DOHH2 (cell line): ENCODE measurements around the gene HOXB7.

Experiments used
- H3F3A ChIP-seq: fragments of 200-600 bp; sonication (generic), shearing (Covaris generic); 2 replicates; pipeline ENCODE4 v1.6.0; 2016; ENCODE audit warnings: antibody characterized with exemption, mild to moderate bottlenecking; ENCODE audit not compliant: control insufficient read depth, insufficient read depth
- H3K27ac ChIP-seq: fragments of 200-600 bp; sonication (generic); 2 replicates; pipeline ENCODE4 v1.5.1; 2014; ENCODE audit warnings: low read depth, mild to moderate bottlenecking, low read length, moderate library complexity
- H3K27me3 ChIP-seq: fragments of 200-600 bp; sonication (generic); 2 replicates; pipeline ENCODE4 v1.6.1; 2014; ENCODE audit warnings: mild to moderate bottlenecking, low read length, mixed read lengths; ENCODE audit not compliant: control insufficient read depth
- H3K36me3 ChIP-seq: fragments of 200-600 bp; sonication (generic); 2 replicates; pipeline ENCODE4 v1.6.1; 2014; ENCODE audit warnings: mild to moderate bottlenecking, low read length, moderate library complexity, mixed read lengths; ENCODE audit not compliant: control insufficient read depth
- H3K4me1 ChIP-seq: fragments of 200-600 bp; sonication (generic); 2 replicates; pipeline ENCODE4 v1.6.1; 2014; ENCODE audit warnings: mild to moderate bottlenecking, low read length, mixed read lengths; ENCODE audit not compliant: control insufficient read depth
- H3K4me2 ChIP-seq: fragments of 200-600 bp; sonication (generic); 2 replicates; pipeline ENCODE4 v1.6.0; 2014; ENCODE audit warnings: mild to moderate bottlenecking, low read length, moderate library complexity
- H3K4me3 ChIP-seq: fragments of 200-600 bp; sonication (generic); 2 replicates; pipeline ENCODE4 v1.5.1; 2014; ENCODE audit warnings: mild to moderate bottlenecking, low read length, mixed read lengths
- H3K79me2 ChIP-seq: fragments of 200-600 bp; sonication (generic); 2 replicates; pipeline ENCODE4 v1.6.1; 2014; ENCODE audit warnings: mild to moderate bottlenecking, low read length, mixed read lengths; ENCODE audit not compliant: control insufficient read depth
- H3K9me2 ChIP-seq: fragments of 200-600 bp; sonication (generic); replicated peaks from 2 replicates; pipeline ENCODE4 v1.6.1; 2014; ENCODE audit warnings: mild to moderate bottlenecking, low read length, mixed read lengths; ENCODE audit not compliant: control insufficient read depth
- H3K9me3 ChIP-seq: fragments of 200-600 bp; sonication (generic); 2 replicates; pipeline ENCODE4 v1.6.1; 2014; ENCODE audit warnings: antibody characterized with exemption, low read length, mixed read lengths; ENCODE audit not compliant: control insufficient read depth, insufficient read depth
- H4K20me1 ChIP-seq: fragments of 200-600 bp; sonication (generic); 2 replicates; pipeline ENCODE4 v1.6.0; 2014; ENCODE audit warnings: low read depth, mild to moderate bottlenecking, antibody characterized with exemption, low read length, moderate library complexity; ENCODE audit not compliant: control insufficient read depth, insufficient read depth
- EZH2phosphoT487 ChIP-seq: fragments of 200-600 bp; sonication (generic); IDR thresholded peaks from 2 replicates; pipeline ENCODE4 v1.6.1; 2017; ENCODE audit warnings: borderline replicate concordance, mild to moderate bottlenecking, antibody characterized with exemption, low read length, moderate library complexity, mixed read lengths
- TF ChIP-seq, protein P1 (sequence below): fragments of 200-600 bp; sonication (generic); IDR thresholded peaks from one replicate; pipeline ENCODE4 v1.5.1; 2014; ENCODE audit warnings: antibody characterized with exemption, mild to moderate bottlenecking, low read depth, low read length; ENCODE audit not compliant: poor library complexity, severe bottlenecking

HOXB7 gene

DNA sequence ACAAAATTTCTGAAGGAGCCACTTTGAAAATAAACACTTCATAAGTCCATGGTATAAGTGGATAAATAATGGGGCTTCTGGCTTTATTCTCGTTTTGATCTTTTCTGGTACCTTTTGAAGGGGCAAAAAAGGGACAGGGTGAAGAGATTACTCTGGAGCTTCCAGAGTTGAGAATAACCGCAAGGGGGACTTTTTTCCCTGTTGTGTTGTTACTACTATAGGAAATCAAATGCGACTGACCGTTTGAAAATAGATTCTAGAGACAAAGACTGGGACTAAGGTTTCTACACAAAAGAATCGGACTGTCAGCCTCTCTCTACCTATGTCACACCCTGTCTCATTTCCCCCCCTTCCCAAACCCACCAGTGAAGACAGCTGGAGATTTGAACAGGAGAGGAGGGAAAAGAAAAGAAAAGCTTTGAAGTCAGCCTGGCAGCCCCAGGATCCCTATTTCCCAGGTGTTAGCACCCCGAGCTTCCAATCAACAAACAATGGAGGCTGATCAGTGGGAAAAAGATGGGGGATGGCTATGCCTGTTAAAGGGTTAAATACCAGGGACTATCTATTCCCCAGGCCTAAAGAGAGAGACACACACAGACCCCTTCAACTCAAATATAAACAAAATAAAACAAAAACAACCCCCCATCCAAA is 41.0 kb downstream of the HOXB7 start:
- Histone ChIP-seq H3K27ac (no peak overlapping the region), H3F3A (no peaks in the 10 kb centered on the region), H3K9me2 (no peaks in the 10 kb centered on the region), H3K9me3 (no peaks in the 10 kb centered on the region), H3K79me2 (no peaks in the 10 kb centered on the region), H3K36me3 (no peaks in the 10 kb centered on the region; the same call in 1 of the 2 replicates), H3K27me3 (no peaks in the 10 kb centered on the region), H3K4me2 (no peak overlapping the region), H4K20me1 (no peaks in the 10 kb centered on the region), H3K4me1 (no peaks in the 10 kb centered on the region), H3K4me3 (no peak overlapping the region)
- TF ChIP-seq EZH2phosphoT487, result no peak
- TF ChIP-seq, protein P1, sequence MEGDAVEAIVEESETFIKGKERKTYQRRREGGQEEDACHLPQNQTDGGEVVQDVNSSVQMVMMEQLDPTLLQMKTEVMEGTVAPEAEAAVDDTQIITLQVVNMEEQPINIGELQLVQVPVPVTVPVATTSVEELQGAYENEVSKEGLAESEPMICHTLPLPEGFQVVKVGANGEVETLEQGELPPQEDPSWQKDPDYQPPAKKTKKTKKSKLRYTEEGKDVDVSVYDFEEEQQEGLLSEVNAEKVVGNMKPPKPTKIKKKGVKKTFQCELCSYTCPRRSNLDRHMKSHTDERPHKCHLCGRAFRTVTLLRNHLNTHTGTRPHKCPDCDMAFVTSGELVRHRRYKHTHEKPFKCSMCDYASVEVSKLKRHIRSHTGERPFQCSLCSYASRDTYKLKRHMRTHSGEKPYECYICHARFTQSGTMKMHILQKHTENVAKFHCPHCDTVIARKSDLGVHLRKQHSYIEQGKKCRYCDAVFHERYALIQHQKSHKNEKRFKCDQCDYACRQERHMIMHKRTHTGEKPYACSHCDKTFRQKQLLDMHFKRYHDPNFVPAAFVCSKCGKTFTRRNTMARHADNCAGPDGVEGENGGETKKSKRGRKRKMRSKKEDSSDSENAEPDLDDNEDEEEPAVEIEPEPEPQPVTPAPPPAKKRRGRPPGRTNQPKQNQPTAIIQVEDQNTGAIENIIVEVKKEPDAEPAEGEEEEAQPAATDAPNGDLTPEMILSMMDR, result no peak

DNA sequence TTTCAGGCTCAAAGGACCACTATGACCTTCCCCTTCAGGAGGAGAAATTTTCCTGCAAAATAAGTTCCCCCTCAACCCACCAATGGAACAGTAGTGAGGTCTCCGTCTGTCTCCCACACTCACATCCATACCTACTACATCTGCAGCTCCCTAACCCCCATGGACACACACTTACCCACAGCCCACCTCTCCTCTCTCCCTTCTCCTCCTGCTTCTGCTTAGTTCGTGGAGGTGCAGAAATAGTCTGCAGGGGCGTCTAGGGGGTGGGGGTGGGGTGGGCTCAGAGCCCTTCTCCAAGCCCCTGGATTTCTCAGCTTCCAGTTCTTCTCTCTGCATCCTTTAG is 41.6 kb downstream of the HOXB7 start:
- Histone ChIP-seq H3K27me3 (no peaks in the 10 kb centered on the region), H3K9me2 (no peaks in the 10 kb centered on the region), H3K9me3 (no peaks in the 10 kb centered on the region), H3K4me1 (no peaks in the 10 kb centered on the region), H4K20me1 (no peaks in the 10 kb centered on the region), H3K79me2 (no peaks in the 10 kb centered on the region), H3K4me3 (no peak overlapping the region), H3K4me2 (no peak overlapping the region), H3F3A (no peaks in the 10 kb centered on the region), H3K36me3 (no peaks in the 10 kb centered on the region; the same call in 1 of the 2 replicates), H3K27ac (no peak overlapping the region)
- TF ChIP-seq, protein P1, result no peak
- TF ChIP-seq EZH2phosphoT487, result no peak

DNA sequence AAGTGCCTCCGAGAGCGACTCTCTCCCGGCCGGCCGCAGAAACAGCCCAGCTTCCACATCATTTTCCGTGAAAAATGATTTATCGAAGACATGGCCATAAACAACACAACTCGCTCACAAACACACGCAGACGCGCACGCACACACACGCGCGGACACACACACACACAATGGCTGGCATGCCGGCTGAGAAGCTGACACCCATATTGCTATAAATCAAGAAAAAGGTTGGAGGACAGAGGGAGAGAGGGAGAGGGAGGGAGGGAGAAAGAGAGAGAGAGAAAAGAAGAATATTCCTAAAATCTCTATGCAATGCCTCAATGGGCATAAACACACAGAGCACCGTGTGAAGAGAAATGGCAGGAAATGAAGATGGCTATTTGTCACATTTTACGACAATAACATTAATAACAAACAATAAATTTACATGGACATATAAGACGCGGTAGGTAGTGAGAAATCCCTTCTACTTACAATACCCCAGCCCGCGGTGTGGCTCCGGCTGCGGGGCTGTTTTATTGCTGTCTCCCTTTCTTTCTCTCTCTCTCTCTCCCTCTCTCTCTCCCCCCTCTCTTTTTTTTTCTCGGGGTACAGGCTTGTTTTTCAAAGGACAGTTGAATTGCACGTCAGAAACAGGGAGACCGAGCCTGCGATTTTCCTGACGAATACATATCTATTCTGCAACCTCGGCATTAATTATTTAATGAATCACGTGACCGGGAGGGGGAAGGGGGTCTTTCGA is 42.1 kb downstream of the HOXB7 start:
- Histone ChIP-seq H3K27ac (no peak overlapping the region), H3K9me2 (no peaks in the 10 kb centered on the region), H3K27me3 (no peaks in the 10 kb centered on the region), H4K20me1 (no peaks in the 10 kb centered on the region), H3K36me3 (no peaks in the 10 kb centered on the region; the same call in 1 of the 2 replicates), H3K79me2 (no peaks in the 10 kb centered on the region), H3K9me3 (no peaks in the 10 kb centered on the region), H3K4me3 (no peak overlapping the region), H3K4me2 (no peak overlapping the region), H3F3A (no peaks in the 10 kb centered on the region), H3K4me1 (no peaks in the 10 kb centered on the region)
- TF ChIP-seq, protein P1, result no peak
- no peak for TF ChIP-seq EZH2phosphoT487
